ENCODE measurements around the gene PRSS33.

The PRSS33 gene

GRCh38 chr16:2816751-2817339 lies 29.5 kb upstream of the PRSS33 start, which contains the start of gene PRSS21:
TSS of gene PRSS21 (plus strand) at chr16:2817237. CDS start at chr16:2817269, 32 bp downstream.
- peaks cover 2% of the 10 kb centered on the region; the same call in 1 of the 2 replicates for H3K27me3 ChIP-seq (replicated peaks; ENCODE audit: control insufficient read depth, insufficient read depth, low read length)
- H3K4me3 ChIP-seq (replicated peaks; ENCODE audit: low read depth, low read length), result no peak within 1 kb of the TSS
- DNase-seq (ENCODE audit: extremely low read depth, insufficient read length), result peak; percentile 75
- no peaks in the 10 kb centered on the region for H3K36me3 ChIP-seq (ENCODE audit: control insufficient read depth, insufficient read depth, low read length)
- no peak for TF ChIP-seq CTCF (IDR thresholded peaks at IDR 0.05; ENCODE audit: insufficient read depth, low read length, poor library complexity, severe bottlenecking)

DNA sequence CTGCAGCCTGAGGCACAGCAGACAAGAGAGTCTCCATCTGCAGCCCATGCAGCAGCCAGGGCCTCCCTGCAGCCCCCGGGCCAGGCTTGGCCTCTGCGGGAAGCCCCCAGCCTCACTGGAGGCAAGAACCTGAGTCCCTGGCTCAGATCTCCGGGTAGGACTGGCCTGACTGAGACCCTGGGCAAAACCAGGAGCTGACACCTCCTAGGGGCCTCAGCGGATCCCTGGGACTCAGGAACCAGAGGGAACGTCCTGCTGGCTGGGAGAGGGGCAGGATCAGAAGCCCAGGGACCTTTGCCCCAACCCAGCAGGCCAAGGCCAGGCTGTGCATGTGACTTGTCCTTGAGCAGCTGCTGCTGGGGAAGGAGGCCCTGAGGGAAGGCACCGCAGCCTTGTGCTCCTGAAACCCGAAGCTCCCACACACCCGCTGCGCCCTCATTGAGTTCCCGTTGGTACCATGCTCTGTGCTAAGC lies 28.0 kb upstream of the PRSS33 start:
- no peak for TF ChIP-seq CTCF (IDR thresholded peaks at IDR 0.05; ENCODE audit: insufficient read depth, low read length, poor library complexity, severe bottlenecking)
- H3K27me3 ChIP-seq (replicated peaks; ENCODE audit: control insufficient read depth, insufficient read depth, low read length), result peaks cover 2% of the 10 kb centered on the region; the same call in 1 of the 2 replicates
- DNase-seq (ENCODE audit: extremely low read depth, insufficient read length), result no peak
- no peaks in the 10 kb centered on the region for H3K36me3 ChIP-seq (ENCODE audit: control insufficient read depth, insufficient read depth, low read length)
- no peak overlapping the region for H3K4me3 ChIP-seq (replicated peaks; ENCODE audit: low read depth, low read length)

- peaks cover 2% of the 10 kb centered on the region; the same call in 1 of the 2 replicates for H3K27me3 ChIP-seq (replicated peaks; ENCODE audit: control insufficient read depth, insufficient read depth, low read length)
- no peak for TF ChIP-seq CTCF (IDR thresholded peaks at IDR 0.05; ENCODE audit: insufficient read depth, low read length, poor library complexity, severe bottlenecking)
- no peaks in the 10 kb centered on the region for H3K36me3 ChIP-seq (ENCODE audit: control insufficient read depth, insufficient read depth, low read length)
- DNase-seq (ENCODE audit: extremely low read depth, insufficient read length), result no peak
- no peak overlapping the region for H3K4me3 ChIP-seq (replicated peaks; ENCODE audit: low read depth, low read length)
Measured at GRCh38 chr16:2814551-2815298, 27.4 kb upstream of the PRSS33 start.

GRCh38 chr16:2813771-2814221 lies 26.4 kb upstream of the PRSS33 start:
- no peaks in the 10 kb centered on the region for H3K36me3 ChIP-seq (ENCODE audit: control insufficient read depth, insufficient read depth, low read length)
- H3K27me3 ChIP-seq (replicated peaks; ENCODE audit: control insufficient read depth, insufficient read depth, low read length), result peaks cover 2% of the 10 kb centered on the region; the same call in 1 of the 2 replicates
- no peak for DNase-seq (ENCODE audit: extremely low read depth, insufficient read length)
- no peak overlapping the region for H3K4me3 ChIP-seq (replicated peaks; ENCODE audit: low read depth, low read length)
- TF ChIP-seq CTCF (IDR thresholded peaks at IDR 0.05; ENCODE audit: insufficient read depth, low read length, poor library complexity, severe bottlenecking), result no peak

DNA sequence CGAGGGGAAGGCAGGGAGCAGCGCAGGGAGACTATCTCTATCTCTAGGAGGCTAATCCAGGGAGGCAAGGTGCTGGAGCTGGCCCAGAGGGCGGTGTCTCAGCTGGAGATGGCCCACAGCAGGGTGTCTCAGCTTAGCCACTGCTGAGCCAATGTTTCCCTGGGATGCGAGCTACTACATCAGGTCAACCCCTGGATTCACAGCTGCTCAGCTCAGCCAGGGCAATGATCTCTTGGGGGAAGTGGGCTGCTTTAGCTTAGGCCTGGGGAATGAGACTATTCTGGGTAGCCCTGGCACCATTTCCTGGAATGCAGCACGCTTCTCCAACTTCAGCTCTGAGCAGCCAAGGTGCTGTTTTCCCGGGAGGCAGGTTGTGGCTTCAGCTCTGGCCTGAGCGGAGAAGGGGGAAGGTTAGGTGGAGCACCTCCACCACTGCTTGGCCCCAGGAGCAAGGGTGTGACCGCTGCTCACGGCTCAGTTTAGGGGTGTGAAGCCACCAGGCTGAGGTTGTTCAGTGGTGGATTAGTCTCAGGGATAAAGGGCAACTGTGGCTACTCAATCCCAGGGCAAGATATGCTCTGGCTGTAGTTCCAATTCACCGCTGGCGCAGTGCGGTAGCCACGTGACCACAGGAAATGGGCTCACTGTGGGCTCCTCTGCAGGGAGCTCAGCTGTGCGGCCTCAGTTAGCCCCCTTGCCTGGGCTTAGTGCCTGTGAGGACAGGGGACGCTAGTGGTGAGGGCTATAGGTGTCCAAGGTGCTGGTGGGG lies 24.5 kb upstream of the PRSS33 start:
- no peaks in the 10 kb centered on the region for H3K36me3 ChIP-seq (ENCODE audit: control insufficient read depth, insufficient read depth, low read length)
- H3K4me3 ChIP-seq (replicated peaks; ENCODE audit: low read depth, low read length), result no peak overlapping the region
- DNase-seq (ENCODE audit: extremely low read depth, insufficient read length), result no peak
- no peak for TF ChIP-seq CTCF (IDR thresholded peaks at IDR 0.05; ENCODE audit: insufficient read depth, low read length, poor library complexity, severe bottlenecking)
- no peaks in the 10 kb centered on the region; the same call in 1 of the 2 replicates for H3K27me3 ChIP-seq (replicated peaks; ENCODE audit: control insufficient read depth, insufficient read depth, low read length)

Measured in GM06990 (cell line).